Amniotic stem cell (primary cell): ENCODE measurements around the gene RBM6.

Experiments
- DNase-seq: peaks from one replicate; lab custom pipeline; 2025; lab: John Stamatoyannopoulos, UW

The RBM6 gene

DNA sequence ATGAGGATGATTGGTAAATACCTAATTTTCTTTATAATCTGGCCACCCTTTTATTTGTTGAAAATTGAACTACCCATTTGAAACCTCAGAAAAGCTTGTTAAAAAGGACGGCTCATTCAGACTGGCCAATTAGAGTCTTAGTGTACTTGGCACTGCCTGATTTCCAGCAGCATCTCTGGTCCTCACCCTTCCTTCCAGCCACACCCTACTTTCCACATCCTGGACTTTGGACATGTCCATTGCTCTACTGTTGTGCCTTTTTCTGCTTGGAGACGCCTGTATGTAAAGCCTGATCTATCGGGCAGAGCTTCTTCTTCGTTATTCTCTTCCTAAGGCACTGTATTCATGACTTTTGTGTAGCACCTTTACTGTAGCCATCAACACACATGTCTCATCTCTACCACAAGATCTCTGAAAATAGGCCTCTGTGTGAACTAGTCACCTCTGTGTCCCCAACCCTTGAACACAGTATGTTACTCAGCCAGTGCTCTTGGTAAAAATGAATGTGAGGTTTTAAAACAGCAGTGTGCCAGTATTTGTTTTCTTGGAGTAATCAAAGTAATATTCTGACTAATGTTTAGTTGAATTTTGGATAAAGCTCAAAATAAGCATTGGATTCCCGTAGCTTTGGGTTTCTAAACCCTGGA, 155.5 kb downstream of the RBM6 start:
- no peak for DNase-seq

DNA sequence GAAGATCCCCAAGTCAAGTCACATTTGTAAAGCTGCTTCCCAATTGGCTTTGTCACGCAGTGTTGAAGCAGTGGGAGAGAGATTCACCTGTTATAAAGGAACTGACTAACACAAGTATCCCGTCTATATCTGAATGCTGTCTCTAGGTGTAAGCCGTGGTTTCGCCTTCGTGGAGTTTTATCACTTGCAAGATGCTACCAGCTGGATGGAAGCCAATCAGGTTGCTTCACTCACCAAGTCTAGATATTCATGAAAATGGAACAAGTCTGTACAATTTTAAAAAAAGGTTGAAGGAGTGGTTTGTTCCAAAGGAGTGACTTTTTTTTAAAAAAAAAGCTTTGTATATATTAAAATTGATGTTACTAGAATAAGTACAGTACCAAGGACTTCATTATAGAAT, 160.4 kb downstream of the RBM6 start:
- DNase-seq = no peak

DNA sequence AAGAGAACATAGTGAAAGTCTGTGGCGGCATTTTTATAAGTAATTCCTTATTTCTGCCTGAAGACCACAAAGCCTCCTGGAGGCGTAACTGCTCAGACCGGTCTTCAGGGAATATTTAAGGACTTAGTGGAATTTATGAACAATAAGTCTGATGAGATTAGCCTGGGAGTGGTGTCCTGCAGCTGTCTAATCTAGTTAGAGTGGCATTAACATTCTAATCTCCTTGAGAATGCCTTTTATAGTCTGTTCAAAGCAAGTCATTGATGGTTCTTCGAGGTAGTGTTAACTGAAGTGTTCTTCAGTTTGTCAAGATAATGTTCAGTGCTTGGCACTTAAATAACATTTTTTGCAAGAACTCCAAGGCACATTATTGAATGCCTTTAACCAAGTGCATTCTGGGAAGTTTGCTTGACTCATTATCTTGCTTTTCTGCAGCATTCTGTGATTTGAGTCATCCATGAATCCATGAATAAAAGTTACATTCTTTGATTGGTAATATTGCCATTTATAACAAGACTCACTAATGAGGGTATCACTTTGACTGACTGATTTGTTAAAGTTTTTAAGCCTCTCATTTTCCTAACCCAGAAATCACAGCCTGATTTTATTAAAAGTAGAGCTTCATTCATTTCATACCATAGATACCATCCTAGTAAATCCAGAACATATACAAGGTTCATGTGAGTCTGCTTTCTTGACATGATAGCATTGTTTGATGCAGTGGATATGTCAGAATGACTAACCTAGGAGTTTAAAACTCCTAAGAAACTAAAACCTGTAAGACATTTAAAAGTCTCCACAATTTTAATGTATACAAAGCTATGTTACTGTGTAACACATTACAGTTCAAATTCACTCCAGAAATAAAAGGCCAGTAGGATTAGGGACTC, 161.3 kb downstream of the RBM6 start:
- no peak for DNase-seq

GRCh38 chr3:50102558-50102957, 162.6 kb downstream of the RBM6 start:
- no peak for DNase-seq

DNA sequence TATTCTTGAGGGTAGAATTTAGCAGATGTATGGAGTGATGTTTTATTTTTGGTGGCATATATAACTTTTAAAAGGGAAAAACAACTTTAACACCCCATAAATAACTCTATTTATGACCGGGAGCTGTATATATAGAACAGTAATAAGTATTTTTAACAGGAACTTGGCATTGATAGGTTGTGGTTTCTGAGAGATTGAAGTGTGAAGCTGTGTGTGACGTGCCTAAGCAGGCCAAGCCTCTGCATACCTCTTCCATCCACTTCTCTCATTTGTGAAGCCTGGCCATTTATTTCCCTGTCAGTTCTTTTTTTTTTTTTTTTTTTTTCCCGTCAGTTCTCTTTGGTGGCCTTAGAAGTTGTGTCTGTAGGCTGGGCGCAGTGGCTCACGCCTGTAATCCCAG, 171.8 kb downstream of the RBM6 start:
- no peak for DNase-seq

GRCh38 chr3:50112462-50112861, 172.5 kb downstream of the RBM6 start:
- DNase-seq = no peak

- DNase-seq = no peak
Observed at GRCh38 chr3:50117120-50117519, 177.2 kb downstream of the RBM6 start.

DNA sequence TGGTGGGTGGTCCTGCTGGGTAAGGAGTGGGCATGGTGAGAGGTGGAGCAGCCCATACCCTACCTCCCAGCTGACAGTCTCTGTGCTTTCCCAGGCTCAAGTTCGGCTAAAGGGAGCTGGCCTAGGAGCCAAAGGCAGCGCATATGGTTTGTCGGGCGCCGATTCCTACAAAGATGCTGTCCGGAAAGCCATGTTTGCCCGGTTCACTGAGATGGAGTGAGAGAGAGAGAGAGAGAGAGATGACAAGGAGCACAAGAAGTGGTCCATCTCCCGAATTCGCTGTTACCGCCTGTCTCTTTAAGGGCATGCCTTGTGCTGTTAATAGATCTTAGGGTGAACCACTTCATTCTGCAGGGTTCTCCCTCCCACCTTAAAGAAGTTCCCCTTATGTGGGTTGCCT, 178.3 kb downstream of the RBM6 start:
- no peak for DNase-seq

GRCh38 chr3:50119786-50120185, 179.8 kb downstream of the RBM6 start:
- no peak for DNase-seq

GRCh38 chr3:50120364-50121071, 180.6 kb downstream of the RBM6 start:
- DNase-seq = no peak

DNA sequence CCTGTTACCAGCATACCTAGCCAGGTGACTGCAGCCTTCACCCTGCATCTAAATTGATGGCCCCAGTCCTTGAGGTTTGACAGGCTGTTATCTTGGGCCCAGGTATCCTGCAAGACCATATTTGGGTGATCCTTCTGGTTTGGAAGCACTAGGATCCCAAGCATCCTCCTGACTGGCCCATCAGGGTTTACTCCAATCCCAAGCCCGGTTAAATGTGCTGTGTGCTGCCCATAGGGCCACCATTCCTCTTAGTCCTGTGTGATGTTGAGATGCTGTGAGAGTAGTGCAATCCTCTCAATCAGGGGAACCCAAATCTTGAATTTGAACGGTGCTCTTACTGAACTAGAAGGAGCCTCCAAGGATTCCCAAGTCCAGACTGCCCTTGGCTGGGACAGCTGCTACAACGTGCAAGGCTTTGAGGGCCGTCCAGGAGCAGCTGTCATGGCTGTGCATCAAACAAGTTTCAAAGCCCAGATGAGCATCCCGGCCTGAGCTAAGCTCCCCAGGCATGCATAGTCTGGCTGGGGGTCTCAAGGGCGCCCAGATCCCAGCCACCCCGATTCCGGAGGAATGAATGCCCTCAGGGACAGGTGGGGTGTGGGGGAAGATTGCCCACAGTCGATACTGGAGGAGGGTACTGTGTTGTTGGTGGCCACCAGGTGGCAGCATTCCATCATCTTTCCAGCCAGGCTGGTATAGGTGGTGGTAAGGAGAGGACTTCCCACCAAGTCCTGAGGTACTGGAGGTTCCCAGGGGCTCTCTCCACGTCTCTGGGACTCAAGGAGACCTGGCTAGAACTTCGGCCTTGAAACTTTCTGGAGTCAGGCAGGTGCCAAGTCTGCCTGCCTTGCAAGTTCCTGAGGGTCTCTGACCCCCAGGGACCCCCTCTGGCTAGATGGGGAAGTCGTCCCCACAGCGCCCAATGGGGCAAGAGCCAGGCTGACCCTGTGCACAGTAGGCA, 181.4 kb downstream of the RBM6 start:
- DNase-seq = peak; percentile 60

GRCh38 chr3:50122071-50122470, 182.1 kb downstream of the RBM6 start:
- no peak for DNase-seq

DNA sequence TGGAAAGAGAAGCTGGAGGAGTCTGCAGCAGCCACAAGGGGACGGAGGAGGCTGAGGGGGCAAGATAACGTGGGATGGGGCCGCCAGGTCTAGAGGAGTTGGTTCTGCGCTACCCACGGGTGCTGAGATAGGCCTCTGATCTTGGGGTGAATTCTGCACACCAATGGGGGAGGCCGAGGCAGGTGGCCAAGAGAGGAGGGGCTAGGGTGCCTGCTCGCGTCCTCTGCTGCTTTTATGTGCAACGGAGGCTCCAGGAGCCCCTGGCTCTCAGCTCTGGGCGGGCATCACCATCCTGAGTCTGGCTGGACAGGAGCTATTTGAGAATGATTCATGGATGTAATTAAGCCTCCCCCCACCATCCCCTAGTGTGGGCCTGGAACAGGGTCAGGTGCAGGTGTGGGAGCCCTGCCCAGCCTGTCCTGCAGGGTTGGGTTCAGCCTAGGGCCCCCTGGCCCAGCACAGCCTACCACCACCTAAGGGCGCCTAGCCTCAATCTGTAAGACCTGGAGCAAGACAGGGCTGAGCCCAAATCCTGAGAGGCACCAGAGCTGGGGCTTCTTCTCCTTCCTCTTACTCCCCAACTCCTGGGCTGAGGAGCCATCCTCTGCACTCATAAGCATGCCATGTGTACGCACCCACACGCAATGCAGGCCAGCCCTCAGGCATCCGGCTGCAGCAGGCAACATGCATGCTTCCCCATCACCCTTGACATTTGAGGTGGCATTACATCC, 182.9 kb downstream of the RBM6 start:
- DNase-seq = no peak

DNA sequence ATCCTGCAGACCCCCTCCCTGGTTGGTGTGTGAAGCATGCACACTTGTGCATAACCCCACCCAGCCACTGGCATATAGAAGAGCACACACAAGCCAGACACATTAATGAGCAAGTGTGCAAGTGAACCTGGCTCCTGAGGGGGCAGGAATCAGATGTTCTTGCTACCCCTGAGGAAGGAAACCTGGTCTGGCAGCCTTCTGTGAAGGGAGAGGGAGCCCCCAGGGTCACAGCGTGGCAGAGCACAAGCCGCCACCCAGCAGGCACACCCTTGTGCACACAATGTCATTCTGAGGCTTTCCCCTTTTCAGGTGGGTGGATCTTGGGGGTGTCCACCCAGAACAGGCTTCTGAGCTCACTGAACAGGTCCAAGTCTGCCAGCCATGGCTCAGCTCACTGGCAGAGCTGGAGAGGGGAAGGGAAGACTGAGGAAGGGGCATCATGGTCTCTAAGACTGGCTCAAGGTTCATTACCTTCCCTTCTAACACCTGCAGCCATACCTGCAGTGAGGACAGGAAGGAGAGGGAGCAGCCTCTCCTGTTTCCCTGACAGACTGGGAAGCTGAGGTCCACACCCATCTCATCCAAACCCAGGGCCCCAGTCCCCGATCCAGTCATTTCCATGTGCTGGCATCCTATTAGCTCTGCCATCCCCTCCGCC, 183.6 kb downstream of the RBM6 start:
- DNase-seq = no peak

DNA sequence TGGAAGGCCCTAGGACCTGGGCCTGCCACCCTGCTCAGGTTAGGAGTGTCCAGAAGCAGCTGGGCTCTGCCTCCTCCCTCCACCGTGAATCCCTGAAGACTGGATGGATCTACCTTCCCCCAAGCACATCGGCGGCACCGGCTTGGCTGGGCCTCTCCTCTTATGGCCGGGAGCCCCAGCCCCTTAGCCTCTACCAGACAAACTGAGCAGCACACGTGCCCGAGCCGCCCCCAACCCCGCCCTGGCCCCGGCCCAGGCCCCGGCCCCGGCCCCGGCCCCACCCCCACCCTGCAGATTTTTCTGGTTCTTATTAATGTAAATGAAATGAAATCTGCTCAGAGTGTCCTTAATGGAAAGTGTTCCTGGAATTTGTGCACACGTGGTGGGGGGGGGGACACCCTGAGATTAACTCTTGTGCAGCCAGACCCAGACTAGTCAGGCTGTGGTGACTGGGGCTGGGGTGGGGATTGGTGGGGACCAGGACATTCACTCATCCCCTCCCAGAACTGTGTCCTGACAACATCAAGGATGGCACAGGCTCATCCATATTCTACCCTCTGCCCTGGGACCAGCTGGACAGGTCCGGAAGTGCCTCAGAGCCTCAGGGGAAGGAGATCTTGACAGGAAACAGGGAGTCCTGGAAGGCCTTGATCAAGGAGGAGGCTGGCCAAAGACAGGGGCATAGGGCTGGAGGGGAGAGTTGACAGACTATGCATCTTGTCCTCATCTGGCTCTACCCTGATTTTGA, 184.3 kb downstream of the RBM6 start:
- no peak for DNase-seq

DNA sequence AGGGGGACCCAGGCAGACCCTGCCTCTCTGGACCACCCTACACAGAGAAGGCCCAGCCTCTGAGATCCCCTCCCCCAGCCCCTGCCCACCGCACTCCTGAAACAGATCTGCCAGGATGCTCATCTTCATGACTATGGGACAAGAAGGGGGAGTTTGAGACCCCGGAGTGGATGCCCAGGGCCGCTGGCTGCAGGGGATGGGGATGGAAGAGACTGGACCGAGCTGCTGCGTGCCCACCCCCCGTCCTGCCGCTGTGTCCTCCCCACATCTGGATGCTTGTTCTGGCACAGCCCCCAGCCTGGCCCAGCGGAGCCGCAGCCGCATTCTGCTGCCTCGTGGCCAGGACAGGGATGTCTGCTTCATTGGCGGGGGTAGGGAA, 184.8 kb downstream of the RBM6 start:
- no peak for DNase-seq

DNA sequence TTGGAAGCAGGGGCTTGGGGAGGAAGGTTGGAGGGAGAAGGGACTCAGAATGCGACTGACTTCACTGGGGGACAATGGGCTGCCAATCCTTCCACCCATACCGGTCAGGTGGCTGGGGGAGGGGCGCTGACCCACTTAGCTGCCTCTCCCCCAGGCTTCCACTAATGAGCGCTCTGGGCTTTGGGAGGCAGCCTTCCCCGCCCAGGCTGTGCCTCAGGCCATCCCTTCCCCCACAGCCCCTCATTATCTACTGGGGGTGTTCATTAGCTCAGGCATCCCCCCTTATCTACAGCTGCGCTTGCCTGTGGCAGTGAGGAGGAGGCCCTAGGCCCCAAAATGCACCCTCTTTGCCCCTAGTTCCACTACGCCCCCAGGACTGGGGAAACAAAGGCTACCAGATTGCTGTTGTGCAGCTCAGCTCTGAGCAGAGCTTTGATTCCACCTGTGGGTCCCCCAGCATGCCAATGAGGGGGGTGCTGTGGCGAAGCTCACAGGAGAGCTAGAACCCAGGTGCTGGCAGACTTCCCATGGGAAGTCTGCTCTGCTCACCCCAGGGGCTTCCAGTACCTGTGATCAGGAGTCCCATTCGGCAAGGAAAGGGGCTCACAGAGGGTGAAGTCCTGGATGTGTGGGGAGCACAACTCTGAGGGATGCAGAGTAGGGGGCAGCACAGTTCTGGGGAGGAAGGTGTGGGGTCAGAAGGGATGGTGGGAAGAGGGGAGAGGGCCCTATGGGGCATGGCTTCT, 185.8 kb downstream of the RBM6 start:
- no peak for DNase-seq

GRCh38 chr3:50126287-50127211, 186.6 kb downstream of the RBM6 start:
- no peak for DNase-seq
